Parathyroid adenoma (tissue), 2 donors: Measurements from ENCODE around the gene APBB2.

Experiments used
- H2AFZ ChIP-seq: fragments of 300-600 bp; sonication (generic); one replicate; pipeline ENCODE4 v1.7.0; 2017; ENCODE audit warnings: antibody characterized with exemption, mild to moderate bottlenecking
- H3K27ac ChIP-seq: fragments of 300-600 bp; sonication (generic); one replicate; pipeline ENCODE4 v1.7.0; 2017
- H3K27me3 ChIP-seq: fragments of 300-600 bp; sonication (generic); one replicate; pipeline ENCODE4 v1.7.0; 2017; ENCODE audit warnings: low read length; ENCODE audit not compliant: control insufficient read depth, insufficient read depth
- H3K36me3 ChIP-seq: fragments of 300-600 bp; sonication (generic); one replicate; pipeline ENCODE4 v1.7.0; 2017; ENCODE audit warnings: low read length; ENCODE audit not compliant: control insufficient read depth, insufficient read depth
- H3K4me1 ChIP-seq: fragments of 300-600 bp; sonication (generic); one replicate; pipeline ENCODE4 v1.7.0; 2017; ENCODE audit warnings: control low read depth
- H3K4me2 ChIP-seq: fragments of 300-600 bp; sonication (generic); one replicate; pipeline ENCODE4 v1.7.0; 2017; ENCODE audit warnings: low read length
- H3K4me3 ChIP-seq: fragments of 300-600 bp; sonication (generic); one replicate; pipeline ENCODE4 v1.7.0; 2017; ENCODE audit warnings: low read depth, low read length
- H3K79me2 ChIP-seq: fragments of 300-600 bp; sonication (generic); one replicate; pipeline ENCODE4 v1.7.0; 2017; ENCODE audit warnings: control low read depth
- H3K9ac ChIP-seq: fragments of 300-600 bp; sonication (generic); one replicate; pipeline ENCODE4 v1.7.0; 2017; ENCODE audit warnings: mild to moderate bottlenecking
- H3K9me3 ChIP-seq: fragments of 300-600 bp; sonication (generic); one replicate; pipeline ENCODE4 v1.7.0; 2017; ENCODE audit warnings: low read length; ENCODE audit not compliant: control insufficient read depth
- CTCF ChIP-seq: fragments of 300-600 bp; sonication (generic); IDR thresholded peaks from one replicate; pipeline ENCODE4 v1.7.0; 2017; ENCODE audit warnings: antibody characterized with exemption, mild to moderate bottlenecking
- donor health status: primary hyperparathyroidism.

The APBB2 gene

DNA sequence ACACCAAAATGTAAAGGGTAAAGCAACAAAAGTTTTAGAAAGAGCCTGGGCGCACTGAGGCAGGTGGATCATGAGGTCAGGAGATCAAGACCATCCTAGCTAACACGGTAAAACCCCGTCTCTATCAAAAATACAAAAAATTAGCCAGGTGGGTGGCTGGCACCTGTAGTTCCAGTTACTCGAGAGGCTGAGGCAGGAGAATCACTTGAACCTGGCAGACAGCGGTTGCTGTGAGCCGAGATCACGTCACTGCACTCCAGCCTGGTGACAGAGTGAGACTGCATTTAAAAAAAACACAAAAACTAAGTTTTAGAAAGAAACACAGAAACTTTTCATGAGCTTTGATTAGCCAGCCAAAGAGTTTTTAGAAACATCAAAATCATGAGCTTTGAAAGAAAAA is 76.5 kb downstream of the APBB2 start:
- no peaks in the 10 kb centered on the region for H3K36me3 ChIP-seq
- no peak overlapping the region for H2AFZ ChIP-seq
- no peak overlapping the region for H3K4me3 ChIP-seq
- no peak overlapping the region for H3K9ac ChIP-seq
- H3K9me3 ChIP-seq = no peaks in the 10 kb centered on the region
- TF ChIP-seq CTCF = no peak
- no peaks in the 10 kb centered on the region for H3K4me1 ChIP-seq
- no peaks in the 10 kb centered on the region for H3K27me3 ChIP-seq
- no peaks in the 10 kb centered on the region for H3K79me2 ChIP-seq
- H3K27ac ChIP-seq = no peak overlapping the region
- no peak overlapping the region for H3K4me2 ChIP-seq

- TF ChIP-seq CTCF = no peak
- Histone ChIP-seq H3K4me1 (no peaks in the 10 kb centered on the region), H3K36me3 (no peaks in the 10 kb centered on the region)
These were observed 77.9 kb downstream of the APBB2 start for GRCh38 chr4:41136456-41136855.

DNA sequence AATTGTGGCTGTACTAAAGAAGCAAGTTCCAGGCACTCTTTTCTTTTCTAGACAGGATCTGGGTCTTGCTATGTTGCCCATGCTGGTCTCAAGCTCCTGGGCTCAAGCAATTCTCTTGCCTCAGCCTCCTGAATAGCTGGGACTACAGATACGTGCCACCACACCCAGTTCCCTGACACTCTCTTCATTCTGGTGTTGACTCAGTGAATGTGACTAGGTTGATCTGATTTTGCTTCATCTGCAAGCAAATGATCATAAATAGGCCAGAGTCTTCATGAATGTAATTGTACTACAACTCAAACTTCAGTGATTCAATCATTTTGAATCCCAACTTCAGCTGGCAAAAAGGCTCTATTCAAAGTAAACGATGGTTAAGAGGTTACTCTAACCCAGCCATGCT is 78.5 kb downstream of the APBB2 start:
- Histone ChIP-seq H3K27me3 (no peaks in the 10 kb centered on the region), H3K4me1 (no peaks in the 10 kb centered on the region), H3K36me3 (no peaks in the 10 kb centered on the region), H3K27ac (no peak overlapping the region), H3K79me2 (no peaks in the 10 kb centered on the region), H3K9ac (no peak overlapping the region), H3K9me3 (no peaks in the 10 kb centered on the region), H3K4me2 (no peak overlapping the region), H2AFZ (no peak overlapping the region), H3K4me3 (no peak overlapping the region)
- no peak for TF ChIP-seq CTCF

More at GRCh38 chr4:41136456-41136855, 77.9 kb downstream of the APBB2 start:
- H2AFZ ChIP-seq = no peak overlapping the region
- no peak overlapping the region for H3K27ac ChIP-seq
- no peaks in the 10 kb centered on the region for H3K9me3 ChIP-seq
- H3K79me2 ChIP-seq = no peaks in the 10 kb centered on the region
- no peak overlapping the region for H3K4me3 ChIP-seq
- no peaks in the 10 kb centered on the region for H3K27me3 ChIP-seq
- no peak overlapping the region for H3K4me2 ChIP-seq
- no peak overlapping the region for H3K9ac ChIP-seq

- Histone ChIP-seq H3K4me1 (no peaks in the 10 kb centered on the region), H3K4me3 (no peak overlapping the region), H2AFZ (no peak overlapping the region), H3K79me2 (no peaks in the 10 kb centered on the region), H3K36me3 (no peaks in the 10 kb centered on the region), H3K9ac (no peak overlapping the region), H3K9me3 (no peaks in the 10 kb centered on the region), H3K27ac (no peak overlapping the region), H3K27me3 (no peaks in the 10 kb centered on the region), H3K4me2 (no peak overlapping the region)
- no peak for TF ChIP-seq CTCF
These were observed 79.8 kb downstream of the APBB2 start for GRCh38 chr4:41134581-41134980.

DNA sequence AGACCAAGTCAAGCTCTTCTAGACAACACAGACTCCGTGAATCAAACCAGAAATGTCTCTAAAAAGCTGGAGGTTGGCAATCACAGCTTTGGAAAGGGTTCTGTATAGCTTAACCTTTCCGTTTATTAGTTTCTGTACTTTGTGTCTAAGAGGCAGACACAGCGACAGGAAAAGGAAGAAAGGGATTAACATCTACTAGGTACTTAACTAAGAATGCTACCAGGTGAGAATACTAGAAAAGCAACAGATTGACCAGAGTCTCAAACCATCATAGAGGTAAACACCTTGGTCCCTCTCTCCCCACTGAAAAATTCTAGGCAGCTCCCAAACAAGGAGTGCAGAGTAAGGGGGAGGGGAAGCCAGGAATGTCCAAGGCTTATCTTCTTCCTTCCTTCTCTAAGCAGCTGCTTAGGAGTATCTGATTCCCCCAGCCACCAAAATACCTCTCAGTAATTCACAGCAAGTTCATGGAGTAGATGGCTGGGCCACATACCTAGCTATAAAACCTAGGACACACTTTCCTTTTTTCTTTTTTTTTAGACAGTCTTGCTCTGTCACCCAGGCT is 80.8 kb downstream of the APBB2 start:
- TF ChIP-seq CTCF = no peak
- H3K9ac ChIP-seq = no peak overlapping the region
- H3K36me3 ChIP-seq = no peaks in the 10 kb centered on the region
- no peaks in the 10 kb centered on the region for H3K9me3 ChIP-seq
- no peaks in the 10 kb centered on the region for H3K4me1 ChIP-seq
- no peaks in the 10 kb centered on the region for H3K27me3 ChIP-seq
- no peak overlapping the region for H2AFZ ChIP-seq
- H3K79me2 ChIP-seq = peaks cover 2% of the 10 kb centered on the region
- H3K27ac ChIP-seq = no peak overlapping the region
- H3K4me2 ChIP-seq = no peak overlapping the region
- no peak overlapping the region for H3K4me3 ChIP-seq
